ENCODE results near the gene TWIST2.

TWIST2 gene

GRCh38 chr2:238936162-238937052, 88.5 kb downstream of the TWIST2 start:
- no peak for DNase-seq (ENCODE audit: low read depth in 4 of 4, low spot score in 1 of 4)

- DNase-seq (ENCODE audit: low read depth in 4 of 4, low spot score in 1 of 4) = no peak
These were observed 90.1 kb downstream of the TWIST2 start for GRCh38 chr2:238938003-238938400.

GRCh38 chr2:238938401-238939055, 90.6 kb downstream of the TWIST2 start:
- DNase-seq (ENCODE audit: low read depth in 4 of 4, low spot score in 1 of 4) = no peak

GRCh38 chr2:238939074-238939473, 91.2 kb downstream of the TWIST2 start:
- DNase-seq (ENCODE audit: low read depth in 4 of 4, low spot score in 1 of 4) = no peak

GRCh38 chr2:238939521-238940403, 91.9 kb downstream of the TWIST2 start:
- DNase-seq (ENCODE audit: low read depth in 4 of 4, low spot score in 1 of 4) = no peak

- no peak for DNase-seq (ENCODE audit: low read depth in 4 of 4, low spot score in 1 of 4)
These were observed 92.9 kb downstream of the TWIST2 start for GRCh38 chr2:238940806-238941205.

GRCh38 chr2:238941262-238941792, 93.4 kb downstream of the TWIST2 start:
- DNase-seq (ENCODE audit: low read depth in 4 of 4, low spot score in 1 of 4) = no peak

GRCh38 chr2:238942080-238942725, 94.3 kb downstream of the TWIST2 start:
- DNase-seq (ENCODE audit: low read depth in 4 of 4, low spot score in 1 of 4) = no peak

- DNase-seq (ENCODE audit: low read depth in 4 of 4, low spot score in 1 of 4) = no peak
These were observed 94.9 kb downstream of the TWIST2 start for GRCh38 chr2:238942726-238943300.

- DNase-seq (ENCODE audit: low read depth in 4 of 4, low spot score in 1 of 4) = no peak
These were observed 95.6 kb downstream of the TWIST2 start for GRCh38 chr2:238943338-238944067.

GRCh38 chr2:238945433-238946150, 97.7 kb downstream of the TWIST2 start:
- no peak for DNase-seq (ENCODE audit: low read depth in 4 of 4, low spot score in 1 of 4)

GRCh38 chr2:238946318-238947242, 98.7 kb downstream of the TWIST2 start:
- no peak for DNase-seq (ENCODE audit: low read depth in 4 of 4, low spot score in 1 of 4)

GRCh38 chr2:238947243-238947760, 99.4 kb downstream of the TWIST2 start:
- DNase-seq (ENCODE audit: low read depth in 4 of 4, low spot score in 1 of 4) = no peak

GRCh38 chr2:238947920-238948710, 100.2 kb downstream of the TWIST2 start:
- DNase-seq (ENCODE audit: low read depth in 4 of 4, low spot score in 1 of 4) = no peak

GRCh38 chr2:238948765-238949641, 101.1 kb downstream of the TWIST2 start:
- no peak for DNase-seq (ENCODE audit: low read depth in 4 of 4, low spot score in 1 of 4)

All from stimulated activated CD4-positive, alpha-beta T cell treated with anti-CD3 and anti-CD28 coated beads, Interleukin-1b, Interleukin-23, amount 100 ng/mL, for 24 hours (primary cell).